GM12872 (cell line): Measurements from ENCODE around the gene SLC38A1.

Experiments used
- TF ChIP-seq, protein P1 (sequence below): IDR thresholded peaks from 3 replicates; pipeline ENCODE4 v1.5.1; 2011; ENCODE audit warnings: low read depth, mild to moderate bottlenecking, low read length, moderate library complexity; ENCODE audit not compliant: insufficient read depth

Gene SLC38A1

DNA sequence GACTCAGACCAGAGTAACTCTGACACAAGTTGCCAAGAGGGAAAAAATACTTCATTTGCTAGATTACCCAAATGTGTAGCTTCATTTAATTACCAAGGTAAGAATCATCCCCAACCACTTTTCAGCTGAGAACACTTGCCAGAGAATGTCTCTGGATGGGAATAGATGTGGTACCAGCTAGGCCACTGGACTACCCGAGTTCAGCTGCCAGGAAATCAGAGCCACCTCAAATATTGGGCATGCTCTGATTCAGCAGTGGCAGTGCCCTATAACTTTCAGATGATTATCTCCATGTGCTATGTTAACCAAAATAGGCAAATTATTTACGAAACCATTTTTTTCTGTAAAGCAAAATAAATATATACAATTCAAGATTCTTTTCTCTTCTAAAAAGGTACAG, 80.7 kb downstream of the SLC38A1 start:
- TF ChIP-seq, protein P1, sequence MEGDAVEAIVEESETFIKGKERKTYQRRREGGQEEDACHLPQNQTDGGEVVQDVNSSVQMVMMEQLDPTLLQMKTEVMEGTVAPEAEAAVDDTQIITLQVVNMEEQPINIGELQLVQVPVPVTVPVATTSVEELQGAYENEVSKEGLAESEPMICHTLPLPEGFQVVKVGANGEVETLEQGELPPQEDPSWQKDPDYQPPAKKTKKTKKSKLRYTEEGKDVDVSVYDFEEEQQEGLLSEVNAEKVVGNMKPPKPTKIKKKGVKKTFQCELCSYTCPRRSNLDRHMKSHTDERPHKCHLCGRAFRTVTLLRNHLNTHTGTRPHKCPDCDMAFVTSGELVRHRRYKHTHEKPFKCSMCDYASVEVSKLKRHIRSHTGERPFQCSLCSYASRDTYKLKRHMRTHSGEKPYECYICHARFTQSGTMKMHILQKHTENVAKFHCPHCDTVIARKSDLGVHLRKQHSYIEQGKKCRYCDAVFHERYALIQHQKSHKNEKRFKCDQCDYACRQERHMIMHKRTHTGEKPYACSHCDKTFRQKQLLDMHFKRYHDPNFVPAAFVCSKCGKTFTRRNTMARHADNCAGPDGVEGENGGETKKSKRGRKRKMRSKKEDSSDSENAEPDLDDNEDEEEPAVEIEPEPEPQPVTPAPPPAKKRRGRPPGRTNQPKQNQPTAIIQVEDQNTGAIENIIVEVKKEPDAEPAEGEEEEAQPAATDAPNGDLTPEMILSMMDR: no peak

GRCh38 chr12:46187023-46187422, 81.8 kb downstream of the SLC38A1 start:
- TF ChIP-seq, protein P1: no peak

- TF ChIP-seq, protein P1: no peak
Observed at GRCh38 chr12:46186088-46186487, 82.8 kb downstream of the SLC38A1 start.

DNA sequence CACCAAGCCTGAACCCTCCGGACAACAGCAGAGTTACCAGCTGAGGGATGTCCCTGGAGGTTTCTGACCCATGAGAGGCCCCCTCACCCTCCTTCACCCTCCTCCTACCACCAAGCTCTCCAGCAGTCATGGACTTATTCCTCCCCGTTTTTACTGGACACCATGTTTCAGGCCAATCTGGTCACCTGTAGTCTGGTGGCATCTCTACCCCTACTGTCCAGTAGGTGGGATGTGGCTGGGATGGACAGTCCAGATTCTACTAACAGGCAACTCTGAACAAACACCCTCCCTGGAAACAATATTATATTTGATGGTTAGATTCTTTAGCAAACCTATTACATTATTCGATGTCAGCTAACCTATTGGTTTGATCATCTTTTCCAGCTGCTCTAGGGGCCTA, 83.2 kb downstream of the SLC38A1 start:
- TF ChIP-seq, protein P1: no peak

- TF ChIP-seq, protein P1: no peak
Observed at GRCh38 chr12:46184798-46185595, 83.8 kb downstream of the SLC38A1 start.

DNA sequence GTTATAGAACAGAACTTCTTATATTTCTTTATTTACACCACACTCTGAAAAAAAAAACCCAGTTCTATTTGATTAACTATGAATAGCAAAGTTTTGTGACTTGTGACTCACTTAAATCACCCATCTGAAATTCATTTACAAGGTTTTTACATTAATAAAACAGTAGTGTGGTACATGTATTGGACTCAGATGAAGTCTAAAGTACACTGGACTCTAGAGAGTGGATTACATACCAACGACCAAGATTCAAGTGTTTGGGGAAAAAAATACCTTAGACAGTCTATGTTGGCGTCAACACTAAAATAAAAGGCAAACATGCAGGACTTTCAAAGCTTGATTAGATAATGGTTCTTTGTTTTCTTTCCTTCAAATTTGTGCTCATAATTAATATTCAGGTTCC, 85.7 kb downstream of the SLC38A1 start:
- TF ChIP-seq, protein P1: no peak

DNA sequence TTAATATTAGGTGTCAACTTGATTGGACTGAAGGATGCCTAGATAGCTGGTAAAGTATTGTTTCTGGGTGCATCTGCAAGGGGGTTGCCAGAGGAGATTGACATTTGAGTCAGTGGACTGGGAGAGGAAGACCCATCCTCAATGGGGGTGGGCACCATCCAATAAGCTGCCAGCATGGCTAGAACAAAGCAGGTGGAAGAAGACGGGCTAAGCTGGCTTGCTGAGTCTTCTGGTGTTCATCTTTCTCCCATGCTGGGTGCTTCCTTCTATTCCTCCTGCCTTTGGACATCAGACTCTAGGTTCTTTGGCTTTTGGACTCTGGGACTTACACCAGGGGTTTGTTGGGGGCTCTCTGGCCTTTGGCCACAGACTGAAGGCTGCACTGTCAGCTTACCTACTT, 87.4 kb downstream of the SLC38A1 start:
- TF ChIP-seq, protein P1: no peak
